Neural cell (in vitro differentiated cells): ENCODE results near the gene GPR158. TPM values are rescaled to one million over a fixed set of nuclear protein-coding genes. Genes with fewer than 3 reads are reported as not detected.

Experiments used
- H2AFZ ChIP-seq: fragments of 200-600, 300-800 bp; sonication (generic), shearing (Covaris generic); 2 replicates; pipeline ENCODE4 v1.6.0; 2014; ENCODE audit warnings: low read depth, mild to moderate bottlenecking, antibody characterized with exemption, low read length, moderate library complexity
- H3F3A ChIP-seq: fragments of 200-600 bp; shearing (Covaris generic); 2 replicates; pipeline ENCODE4 v1.6.1; 2016; ENCODE audit warnings: mild to moderate bottlenecking, moderate library complexity, mixed read lengths, antibody characterized with exemption, low read length; ENCODE audit not compliant: insufficient read depth, poor library complexity, severe bottlenecking
- H3K27ac ChIP-seq: fragments of 200-600, 300-800 bp; sonication (generic), shearing (Covaris generic); 2 replicates; pipeline ENCODE4 v1.5.1; 2014; ENCODE audit warnings: mild to moderate bottlenecking, low read length, moderate library complexity
- H3K27me3 ChIP-seq: fragments of 300-800, 200-600 bp; sonication (generic), shearing (Covaris generic); 2 replicates; pipeline ENCODE4 v1.6.0; 2014; ENCODE audit warnings: mild to moderate bottlenecking, low read depth, low read length, moderate library complexity; ENCODE audit not compliant: insufficient read depth
- H3K36me3 ChIP-seq: fragments of 300-800, 200-600 bp; sonication (generic), shearing (Covaris generic); 2 replicates; pipeline ENCODE4 v1.5.1; 2014; ENCODE audit warnings: mild to moderate bottlenecking, antibody characterized with exemption, low read length, moderate library complexity; ENCODE audit not compliant: insufficient read depth
- H3K4me2 ChIP-seq: fragments of 300-800, 200-600 bp; sonication (generic), shearing (Covaris generic); 2 replicates; pipeline ENCODE4 v1.6.0; 2014; ENCODE audit warnings: mild to moderate bottlenecking, low read length
- H3K4me3 ChIP-seq: fragments of 300-800, 200-600 bp; sonication (generic), shearing (Covaris generic); 2 replicates; pipeline ENCODE4 v1.5.1; 2014; ENCODE audit warnings: mild to moderate bottlenecking, low read length, moderate library complexity
- H3K79me2 ChIP-seq: fragments of 200-600 bp; shearing (Covaris generic); replicated peaks from 2 replicates; pipeline ENCODE4 v1.6.0; 2014; ENCODE audit warnings: mild to moderate bottlenecking, low read length, moderate library complexity; ENCODE audit not compliant: insufficient read depth
- H3K9ac ChIP-seq: fragments of 300-800, 200-600 bp; sonication (generic), shearing (Covaris generic); 2 replicates; pipeline ENCODE4 v1.6.1; 2016; ENCODE audit warnings: mild to moderate bottlenecking, low read length, mixed read lengths
- H3K9me2 ChIP-seq: fragments of 200-600 bp; shearing (Covaris generic); 2 replicates; pipeline ENCODE4 v1.6.1; 2016; ENCODE audit warnings: mild to moderate bottlenecking, low read length, mixed read lengths; ENCODE audit not compliant: insufficient read depth
- H3K9me3 ChIP-seq: fragments of 200-600, 300-800 bp; sonication (generic), shearing (Covaris generic); 2 replicates; pipeline ENCODE4 v1.6.1; 2016; ENCODE audit warnings: mild to moderate bottlenecking, mixed run types, low read length, moderate library complexity, mixed read lengths
- H4K20me1 ChIP-seq: fragments of 200-600 bp; shearing (Covaris generic); 2 replicates; pipeline ENCODE4 v1.6.1; 2016; ENCODE audit warnings: mild to moderate bottlenecking, mixed run types; ENCODE audit not compliant: insufficient read depth
- EP300 ChIP-seq: fragments of 450-650 bp; conservative IDR thresholded peaks from 2 replicates; pipeline ENCODE4 v1.6.1; 2014; ENCODE audit warnings: antibody characterized with exemption, mild to moderate bottlenecking, moderate library complexity; ENCODE audit not compliant: poor library complexity, severe bottlenecking
- EZH2 ChIP-seq: fragments of 200-600, 300-800 bp; shearing (Covaris generic), sonication (generic); IDR thresholded peaks from 2 replicates; pipeline ENCODE4 v1.6.1; 2014; ENCODE audit warnings: antibody characterized with exemption, low read length, borderline replicate concordance, mild to moderate bottlenecking; ENCODE audit not compliant: insufficient read depth, poor library complexity, severe bottlenecking
- MXI1 ChIP-seq: fragments of 450-650 bp; conservative IDR thresholded peaks from 2 replicates; pipeline ENCODE4 v1.6.1; 2014; ENCODE audit warnings: antibody characterized with exemption, mild to moderate bottlenecking; ENCODE audit not compliant: poor library complexity, severe bottlenecking
- POLR2AphosphoS5 ChIP-seq: IDR thresholded peaks from 2 replicates; pipeline ENCODE4 v1.6.1; 2012
- RAD21 ChIP-seq: fragments of 450-650 bp; conservative IDR thresholded peaks from 2 replicates; pipeline ENCODE4 v1.6.1; 2014; ENCODE audit warnings: antibody characterized with exemption, mild to moderate bottlenecking, moderate library complexity
- SMC3 ChIP-seq: fragments of 450-650 bp; conservative IDR thresholded peaks from 2 replicates; pipeline ENCODE4 v1.6.1; 2014; ENCODE audit warnings: antibody characterized with exemption, mild to moderate bottlenecking, moderate library complexity; ENCODE audit not compliant: poor library complexity
- TAF1 ChIP-seq: IDR thresholded peaks from 2 replicates; pipeline ENCODE4 v1.6.1; 2012; ENCODE audit warnings: low read depth
- polyA plus RNA-seq: library from polyadenylated mRNA; depleted of rRNA; stranded (reverse); fragments of >200 nt; gene quantifications from 2 replicates; pipeline ENCODE4 v1.2.3, GENCODE V29; 2014
- TF ChIP-seq, protein P1 (sequence below): IDR thresholded peaks from 2 replicates; pipeline ENCODE4 v1.6.1; 2012; ENCODE audit warnings: borderline replicate concordance
- TF ChIP-seq, protein P2 (sequence below): fragments of 450-650 bp; IDR thresholded peaks from 2 replicates; pipeline ENCODE4 v1.5.1; 2014; ENCODE audit warnings: antibody characterized with exemption, mild to moderate bottlenecking, moderate library complexity; ENCODE audit not compliant: poor library complexity, severe bottlenecking

The GPR158 gene
- polyA plus RNA-seq, 1 donor from 2014 or later = 2.1 TPM

- Histone ChIP-seq H3K9me3 (no peaks in the 10 kb centered on the region), H4K20me1 (no peaks in the 10 kb centered on the region), H3K4me2 (no peak overlapping the region), H3K27ac (no peak overlapping the region), H3K9ac (no peak overlapping the region), H3K9me2 (no peaks in the 10 kb centered on the region), H3K27me3 (no peaks in the 10 kb centered on the region), H3F3A (no peaks in the 10 kb centered on the region), H3K36me3 (no peaks in the 10 kb centered on the region), H2AFZ (no peak overlapping the region), H3K4me3 (no peak overlapping the region), H3K79me2 (no peaks in the 10 kb centered on the region)
- TF ChIP-seq, protein P1, sequence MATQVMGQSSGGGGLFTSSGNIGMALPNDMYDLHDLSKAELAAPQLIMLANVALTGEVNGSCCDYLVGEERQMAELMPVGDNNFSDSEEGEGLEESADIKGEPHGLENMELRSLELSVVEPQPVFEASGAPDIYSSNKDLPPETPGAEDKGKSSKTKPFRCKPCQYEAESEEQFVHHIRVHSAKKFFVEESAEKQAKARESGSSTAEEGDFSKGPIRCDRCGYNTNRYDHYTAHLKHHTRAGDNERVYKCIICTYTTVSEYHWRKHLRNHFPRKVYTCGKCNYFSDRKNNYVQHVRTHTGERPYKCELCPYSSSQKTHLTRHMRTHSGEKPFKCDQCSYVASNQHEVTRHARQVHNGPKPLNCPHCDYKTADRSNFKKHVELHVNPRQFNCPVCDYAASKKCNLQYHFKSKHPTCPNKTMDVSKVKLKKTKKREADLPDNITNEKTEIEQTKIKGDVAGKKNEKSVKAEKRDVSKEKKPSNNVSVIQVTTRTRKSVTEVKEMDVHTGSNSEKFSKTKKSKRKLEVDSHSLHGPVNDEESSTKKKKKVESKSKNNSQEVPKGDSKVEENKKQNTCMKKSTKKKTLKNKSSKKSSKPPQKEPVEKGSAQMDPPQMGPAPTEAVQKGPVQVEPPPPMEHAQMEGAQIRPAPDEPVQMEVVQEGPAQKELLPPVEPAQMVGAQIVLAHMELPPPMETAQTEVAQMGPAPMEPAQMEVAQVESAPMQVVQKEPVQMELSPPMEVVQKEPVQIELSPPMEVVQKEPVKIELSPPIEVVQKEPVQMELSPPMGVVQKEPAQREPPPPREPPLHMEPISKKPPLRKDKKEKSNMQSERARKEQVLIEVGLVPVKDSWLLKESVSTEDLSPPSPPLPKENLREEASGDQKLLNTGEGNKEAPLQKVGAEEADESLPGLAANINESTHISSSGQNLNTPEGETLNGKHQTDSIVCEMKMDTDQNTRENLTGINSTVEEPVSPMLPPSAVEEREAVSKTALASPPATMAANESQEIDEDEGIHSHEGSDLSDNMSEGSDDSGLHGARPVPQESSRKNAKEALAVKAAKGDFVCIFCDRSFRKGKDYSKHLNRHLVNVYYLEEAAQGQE = no peak
- TF ChIP-seq TAF1 (no peak), POLR2AphosphoS5 (no peak), EZH2 (no peak), EP300 (no peak), SMC3 (no peak), RAD21 (no peak), MXI1 (no peak)
- TF ChIP-seq, protein P2, sequence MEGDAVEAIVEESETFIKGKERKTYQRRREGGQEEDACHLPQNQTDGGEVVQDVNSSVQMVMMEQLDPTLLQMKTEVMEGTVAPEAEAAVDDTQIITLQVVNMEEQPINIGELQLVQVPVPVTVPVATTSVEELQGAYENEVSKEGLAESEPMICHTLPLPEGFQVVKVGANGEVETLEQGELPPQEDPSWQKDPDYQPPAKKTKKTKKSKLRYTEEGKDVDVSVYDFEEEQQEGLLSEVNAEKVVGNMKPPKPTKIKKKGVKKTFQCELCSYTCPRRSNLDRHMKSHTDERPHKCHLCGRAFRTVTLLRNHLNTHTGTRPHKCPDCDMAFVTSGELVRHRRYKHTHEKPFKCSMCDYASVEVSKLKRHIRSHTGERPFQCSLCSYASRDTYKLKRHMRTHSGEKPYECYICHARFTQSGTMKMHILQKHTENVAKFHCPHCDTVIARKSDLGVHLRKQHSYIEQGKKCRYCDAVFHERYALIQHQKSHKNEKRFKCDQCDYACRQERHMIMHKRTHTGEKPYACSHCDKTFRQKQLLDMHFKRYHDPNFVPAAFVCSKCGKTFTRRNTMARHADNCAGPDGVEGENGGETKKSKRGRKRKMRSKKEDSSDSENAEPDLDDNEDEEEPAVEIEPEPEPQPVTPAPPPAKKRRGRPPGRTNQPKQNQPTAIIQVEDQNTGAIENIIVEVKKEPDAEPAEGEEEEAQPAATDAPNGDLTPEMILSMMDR = no peak
These were observed 276.6 kb downstream of the GPR158 start for GRCh38 chr10:25451401-25451800.

GRCh38 chr10:25453619-25454018 is 278.8 kb downstream of the GPR158 start:
- H3K79me2 ChIP-seq = no peaks in the 10 kb centered on the region
- H3K9me3 ChIP-seq = no peaks in the 10 kb centered on the region

More at GRCh38 chr10:25453619-25454018, 278.8 kb downstream of the GPR158 start:
- Histone ChIP-seq H3K4me3 (no peak overlapping the region), H3K4me2 (no peak overlapping the region), H3K36me3 (no peaks in the 10 kb centered on the region), H3F3A (no peaks in the 10 kb centered on the region), H3K9ac (no peak overlapping the region), H3K27ac (no peak overlapping the region), H2AFZ (no peak overlapping the region), H3K27me3 (no peaks in the 10 kb centered on the region), H4K20me1 (no peaks in the 10 kb centered on the region), H3K9me2 (no peaks in the 10 kb centered on the region)
- TF ChIP-seq, protein P1 = no peak
- no peak for TF ChIP-seq POLR2AphosphoS5
- no peak for TF ChIP-seq SMC3
